MM.1S (cell line): ENCODE data around the gene LCMT1.

Experiments
- DNase-seq: peaks from one replicate; pipeline ENCODE4 v3.0.0-alpha.2; 2015
- H2AFZ ChIP-seq: fragments of 300-600 bp; sonication (generic); 2 replicates; pipeline ENCODE4 v1.6.0; 2016; ENCODE audit warnings: antibody characterized with exemption, low read length
- H3F3A ChIP-seq: fragments of 300-600 bp; sonication (generic); 2 replicates; pipeline ENCODE4 v1.6.1; 2016; ENCODE audit warnings: mild to moderate bottlenecking, antibody characterized with exemption, low read length, moderate library complexity, mixed read lengths; ENCODE audit not compliant: insufficient read depth
- H3K27ac ChIP-seq: fragments of 300-600 bp; sonication (generic); 2 replicates; pipeline ENCODE4 v1.5.1; 2016; ENCODE audit warnings: mild to moderate bottlenecking, low read length
- H3K27me3 ChIP-seq: fragments of 300-600 bp; sonication (generic); replicated peaks from 2 replicates; pipeline ENCODE4 v1.6.0; 2016; ENCODE audit warnings: low read length; ENCODE audit not compliant: insufficient read depth
- H3K36me3 ChIP-seq: fragments of 300-600 bp; sonication (generic); replicated peaks from 2 replicates; pipeline ENCODE4 v1.6.1; 2016; ENCODE audit warnings: mild to moderate bottlenecking, low read length, mixed read lengths; ENCODE audit not compliant: insufficient read depth
- H3K4me1 ChIP-seq: fragments of 300-600 bp; sonication (generic); 2 replicates; pipeline ENCODE4 v1.6.1; 2016; ENCODE audit warnings: low read length, mixed read lengths
- H3K4me2 ChIP-seq: fragments of 300-600 bp; sonication (generic); 2 replicates; pipeline ENCODE4 v1.6.0; 2016; ENCODE audit warnings: low read depth, low read length
- H3K4me3 ChIP-seq: fragments of 300-600 bp; sonication (generic); 2 replicates; pipeline ENCODE4 v1.5.1; 2016; ENCODE audit warnings: low read length, mixed read lengths
- H3K79me2 ChIP-seq: fragments of 300-600 bp; sonication (generic); 2 replicates; pipeline ENCODE4 v1.6.1; 2016; ENCODE audit warnings: mixed run types, low read length, mixed read lengths
- H3K9ac ChIP-seq: fragments of 300-600 bp; sonication (generic); 2 replicates; pipeline ENCODE4 v1.6.1; 2016; ENCODE audit warnings: low read length, mixed read lengths
- H3K9me2 ChIP-seq: fragments of 300-600 bp; sonication (generic); replicated peaks from 2 replicates; pipeline ENCODE4 v1.6.1; 2016; ENCODE audit warnings: mild to moderate bottlenecking, low read length, mixed read lengths; ENCODE audit not compliant: insufficient read depth
- H3K9me3 ChIP-seq: fragments of 300-600 bp; sonication (generic); replicated peaks from 2 replicates; pipeline ENCODE4 v1.6.1; 2016; ENCODE audit warnings: mild to moderate bottlenecking, low read length, mixed read lengths; ENCODE audit not compliant: insufficient read depth
- H4K20me1 ChIP-seq: fragments of 300-600 bp; sonication (generic); 2 replicates; pipeline ENCODE4 v1.6.1; 2016; ENCODE audit warnings: mild to moderate bottlenecking, low read length, moderate library complexity, mixed read lengths; ENCODE audit not compliant: insufficient read depth
- EZH2 ChIP-seq: fragments of 300-600 bp; sonication (generic); optimal IDR thresholded peaks from 2 replicates; pipeline ENCODE3; 2017; ENCODE audit warnings: low read depth, mild to moderate bottlenecking, antibody characterized with exemption, low read length, mixed read lengths
- EZH2phosphoT487 ChIP-seq: fragments of 300-600 bp; sonication (generic); IDR thresholded peaks from 2 replicates; pipeline ENCODE4 v1.6.1; 2018; ENCODE audit warnings: antibody characterized with exemption, low read length
- TF ChIP-seq, protein P1 (sequence below): fragments of 300-600 bp; sonication (generic); IDR thresholded peaks from 2 replicates; pipeline ENCODE4 v1.5.1; 2016; ENCODE audit warnings: antibody characterized with exemption, low read length, mixed read lengths

Gene LCMT1

DNA sequence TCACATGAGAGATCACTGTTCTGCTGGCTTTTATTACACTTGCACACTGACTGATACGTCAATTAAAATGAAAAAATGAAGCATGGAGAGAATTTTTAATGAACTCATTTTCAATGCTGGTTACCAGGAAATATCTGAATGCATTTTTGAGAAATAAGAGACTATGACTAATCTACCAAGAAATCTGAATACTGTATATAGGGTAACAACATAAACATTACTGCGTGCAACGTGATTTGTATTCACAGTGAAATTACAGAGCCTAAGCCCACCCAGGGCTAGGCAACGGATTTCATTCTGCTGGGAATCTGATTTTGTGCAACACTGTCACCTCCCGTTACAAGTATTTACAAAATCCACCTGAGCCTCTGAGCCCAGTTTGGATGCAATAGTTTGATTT is 23.8 kb upstream of the LCMT1 start:
- no peaks in the 10 kb centered on the region for H3K36me3 ChIP-seq
- H3K9me3 ChIP-seq, result no peaks in the 10 kb centered on the region
- H3K4me3 ChIP-seq, result no peak overlapping the region
- no peaks in the 10 kb centered on the region for H3K4me1 ChIP-seq
- no peak overlapping the region for H3K27ac ChIP-seq
- no peak overlapping the region for H2AFZ ChIP-seq
- no peaks in the 10 kb centered on the region for H3K79me2 ChIP-seq
- no peaks in the 10 kb centered on the region for H3K27me3 ChIP-seq
- H3K9me2 ChIP-seq, result no peaks in the 10 kb centered on the region
- no peak for DNase-seq
- H3K9ac ChIP-seq, result no peak overlapping the region
- no peak for TF ChIP-seq EZH2
- no peak for TF ChIP-seq EZH2phosphoT487
- TF ChIP-seq, protein P1, sequence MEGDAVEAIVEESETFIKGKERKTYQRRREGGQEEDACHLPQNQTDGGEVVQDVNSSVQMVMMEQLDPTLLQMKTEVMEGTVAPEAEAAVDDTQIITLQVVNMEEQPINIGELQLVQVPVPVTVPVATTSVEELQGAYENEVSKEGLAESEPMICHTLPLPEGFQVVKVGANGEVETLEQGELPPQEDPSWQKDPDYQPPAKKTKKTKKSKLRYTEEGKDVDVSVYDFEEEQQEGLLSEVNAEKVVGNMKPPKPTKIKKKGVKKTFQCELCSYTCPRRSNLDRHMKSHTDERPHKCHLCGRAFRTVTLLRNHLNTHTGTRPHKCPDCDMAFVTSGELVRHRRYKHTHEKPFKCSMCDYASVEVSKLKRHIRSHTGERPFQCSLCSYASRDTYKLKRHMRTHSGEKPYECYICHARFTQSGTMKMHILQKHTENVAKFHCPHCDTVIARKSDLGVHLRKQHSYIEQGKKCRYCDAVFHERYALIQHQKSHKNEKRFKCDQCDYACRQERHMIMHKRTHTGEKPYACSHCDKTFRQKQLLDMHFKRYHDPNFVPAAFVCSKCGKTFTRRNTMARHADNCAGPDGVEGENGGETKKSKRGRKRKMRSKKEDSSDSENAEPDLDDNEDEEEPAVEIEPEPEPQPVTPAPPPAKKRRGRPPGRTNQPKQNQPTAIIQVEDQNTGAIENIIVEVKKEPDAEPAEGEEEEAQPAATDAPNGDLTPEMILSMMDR, result no peak
- H4K20me1 ChIP-seq, result no peaks in the 10 kb centered on the region
- H3F3A ChIP-seq, result no peaks in the 10 kb centered on the region
- H3K4me2 ChIP-seq, result no peak overlapping the region

DNA sequence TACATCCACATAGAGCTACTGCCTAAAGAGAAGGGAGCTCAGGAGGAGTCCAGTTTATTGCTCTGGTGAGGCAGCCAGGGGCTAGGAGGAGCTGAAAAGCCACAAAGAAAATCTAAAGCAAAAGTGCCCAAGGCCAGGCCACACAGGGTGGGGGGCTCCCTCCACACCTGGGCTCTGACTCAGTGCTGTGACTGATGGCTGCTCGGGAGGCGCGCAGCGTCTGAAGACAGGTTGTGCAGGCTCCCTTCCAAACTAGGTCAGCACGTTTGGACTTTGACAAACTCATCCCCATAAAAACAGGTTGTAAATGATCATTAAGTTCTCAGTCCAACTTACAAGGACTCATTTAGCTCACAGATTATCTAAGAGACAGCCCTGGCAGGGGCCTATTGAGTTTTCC is 22.2 kb upstream of the LCMT1 start:
- H3K4me3 ChIP-seq, result no peak overlapping the region
- TF ChIP-seq, protein P1, result no peak
- no peak for DNase-seq
- H3K9me2 ChIP-seq, result no peaks in the 10 kb centered on the region
- no peaks in the 10 kb centered on the region for H3K36me3 ChIP-seq
- no peaks in the 10 kb centered on the region for H3K9me3 ChIP-seq
- H3K4me1 ChIP-seq, result peaks cover 14% of the 10 kb centered on the region
- no peak overlapping the region for H3K9ac ChIP-seq
- no peak overlapping the region for H2AFZ ChIP-seq
- no peak overlapping the region for H3K4me2 ChIP-seq
- H3F3A ChIP-seq, result peaks cover 12% of the 10 kb centered on the region
- H3K79me2 ChIP-seq, result no peaks in the 10 kb centered on the region
- H3K27me3 ChIP-seq, result no peaks in the 10 kb centered on the region
- H4K20me1 ChIP-seq, result no peaks in the 10 kb centered on the region
- no peak overlapping the region for H3K27ac ChIP-seq

DNA sequence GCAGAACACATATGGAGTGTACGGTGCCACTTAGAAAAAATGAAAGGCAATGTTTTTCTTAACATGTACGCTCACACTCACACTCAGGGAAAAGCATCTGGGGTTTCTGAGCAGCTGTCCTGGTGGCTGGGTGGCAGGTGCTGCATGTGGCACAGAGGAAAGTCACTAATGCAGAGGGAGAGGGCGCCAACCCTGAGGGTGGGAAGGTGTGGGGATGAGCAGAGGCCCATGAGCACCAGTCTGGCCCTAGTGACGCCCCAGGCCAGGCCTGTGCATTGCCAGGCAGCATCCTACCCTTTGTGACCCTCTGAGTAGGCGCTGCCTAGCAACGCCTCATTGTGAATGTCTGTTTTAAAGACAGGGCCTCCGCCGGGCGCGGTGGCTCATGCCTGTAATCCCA is 19.1 kb upstream of the LCMT1 start:
- no peak overlapping the region for H3K4me3 ChIP-seq
- H2AFZ ChIP-seq, result no peak overlapping the region
- peaks cover 16% of the 10 kb centered on the region for H3K4me1 ChIP-seq
- TF ChIP-seq EZH2 (no peak), EZH2phosphoT487 (no peak)
- TF ChIP-seq, protein P1, result no peak
- H3K79me2 ChIP-seq, result no peaks in the 10 kb centered on the region
- no peak overlapping the region for H3K4me2 ChIP-seq
- H3K27me3 ChIP-seq, result no peaks in the 10 kb centered on the region
- no peaks in the 10 kb centered on the region for H3K9me3 ChIP-seq
- H4K20me1 ChIP-seq, result no peaks in the 10 kb centered on the region
- peaks cover 12% of the 10 kb centered on the region for H3F3A ChIP-seq
- no peak for DNase-seq
- no peaks in the 10 kb centered on the region for H3K9me2 ChIP-seq
- no peaks in the 10 kb centered on the region for H3K36me3 ChIP-seq
- H3K9ac ChIP-seq, result no peak overlapping the region
- H3K27ac ChIP-seq, result no peak overlapping the region
